Measurements from ENCODE around the gene PRKN.

- no peak for TF ChIP-seq EZH2 (IDR thresholded peaks at IDR 0.05; ENCODE audit: borderline replicate concordance)
- no peak for TF ChIP-seq CTCF (IDR thresholded peaks at IDR 0.05; ENCODE audit: poor library complexity)
- TF ChIP-seq EZH2phosphoT487 (IDR thresholded peaks at IDR 0.05; ENCODE audit: low read depth, severe bottlenecking, unreplicated experiment): no peak
Measured at GRCh38 chr6:162046324-162046723, 681.2 kb downstream of the PRKN start.
